ENCODE measurements around the gene ANKRD31.
"Not testable (repeated sequence)": the region's sequence is repeated elsewhere in the genome, so short reads cannot be mapped to it uniquely, and the experiment has no call there.

Gene ANKRD31

DNA sequence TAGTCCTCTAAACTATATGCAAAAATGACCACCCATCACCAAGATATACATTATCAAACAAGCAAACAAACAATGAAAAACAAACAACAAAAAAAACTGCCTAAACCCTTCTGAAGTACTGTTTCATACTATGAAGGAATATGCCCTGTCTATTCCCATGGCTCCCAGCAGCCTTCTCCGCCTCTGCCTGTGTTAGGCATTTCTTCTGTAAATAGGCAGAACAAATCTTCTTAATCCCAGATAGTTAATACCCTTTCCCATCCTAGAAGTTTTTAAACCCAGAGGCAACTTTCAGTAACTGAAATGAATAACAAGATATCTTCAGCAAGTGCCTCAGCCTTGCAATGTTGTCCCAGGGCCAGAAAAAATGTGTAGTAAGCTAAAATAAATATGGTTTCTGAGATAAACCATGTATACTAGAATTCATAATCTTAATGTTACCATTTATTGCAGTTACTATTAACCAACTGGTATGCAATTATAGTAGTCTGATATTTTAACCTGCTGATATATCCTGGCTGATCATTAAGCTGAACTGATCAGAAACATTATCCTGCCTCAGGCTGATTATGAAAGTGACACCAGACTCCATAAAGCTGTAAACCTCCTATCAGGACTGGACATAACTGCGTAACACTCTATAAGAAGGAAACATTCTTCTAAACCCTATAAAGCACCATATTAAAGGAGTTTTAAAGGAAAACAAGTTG lies 68.5 kb downstream of the ANKRD31 start:
- H3K9me3 ChIP-seq (ENCODE audit: control insufficient read depth in 5 of 5, low read length in 5 of 5): no peaks in the 10 kb centered on the region
- H3K27ac ChIP-seq (ENCODE audit: low read depth, low read length): no peak overlapping the region
- peaks cover 0 to 2% (median 0%) of the 10 kb centered on the region in 5 donors for H3K36me3 ChIP-seq (ENCODE audit: control insufficient read depth in 5 of 5, insufficient read depth in 5 of 5, low read length in 5 of 5)
- H3K9ac ChIP-seq (ENCODE audit: low read length in 5 of 5): no peak overlapping the region
- no peaks in the 10 kb centered on the region for H3K4me1 ChIP-seq (ENCODE audit: control insufficient read depth in 5 of 5, insufficient read depth in 5 of 5, low read length in 5 of 5)
- no peak overlapping the region for H3K4me3 ChIP-seq (ENCODE audit: low read depth in 1 of 5, low read length in 5 of 5)
- no peaks in the 10 kb centered on the region for H3K27me3 ChIP-seq (ENCODE audit: control insufficient read depth in 5 of 5, insufficient read depth in 4 of 5, low read length in 5 of 5)

DNA sequence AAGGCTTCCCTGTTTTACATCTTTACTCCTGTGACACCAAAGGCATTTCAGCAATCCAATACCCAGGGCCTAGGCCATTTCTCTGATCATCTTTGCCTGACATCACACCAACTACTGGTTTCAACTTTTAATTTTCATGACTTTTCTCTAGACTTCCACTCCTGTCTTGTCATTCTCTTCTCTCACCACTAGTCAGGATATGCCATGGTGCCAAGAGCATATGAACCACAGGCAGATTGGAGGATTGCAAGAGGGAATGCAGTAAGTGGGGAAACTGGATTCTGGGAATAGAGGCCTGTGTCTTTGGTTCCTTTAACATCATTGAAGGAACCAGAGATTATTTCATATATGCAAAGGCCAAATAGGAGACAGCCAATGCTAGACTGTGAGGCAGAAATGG lies 69.3 kb downstream of the ANKRD31 start:
- no peak overlapping the region for H3K9ac ChIP-seq (ENCODE audit: low read length in 5 of 5)
- H3K27ac ChIP-seq (ENCODE audit: low read depth, low read length): no peak overlapping the region

GRCh38 chr5:75161508-75161907 lies 75.2 kb downstream of the ANKRD31 start:
- H3K4me3 ChIP-seq (ENCODE audit: low read depth in 1 of 5, low read length in 5 of 5); H3K36me3 ChIP-seq (ENCODE audit: control insufficient read depth in 5 of 5, insufficient read depth in 5 of 5, low read length in 5 of 5); H3K4me1 ChIP-seq (ENCODE audit: control insufficient read depth in 5 of 5, insufficient read depth in 5 of 5, low read length in 5 of 5); H3K27ac ChIP-seq (ENCODE audit: low read depth, low read length); H3K27me3 ChIP-seq (ENCODE audit: control insufficient read depth in 5 of 5, insufficient read depth in 4 of 5, low read length in 5 of 5); H3K9ac ChIP-seq (ENCODE audit: low read length in 5 of 5): not testable (repeated sequence)
- peaks cover 0 to 17% (median 3%) of the 10 kb centered on the region in 5 donors for H3K9me3 ChIP-seq (ENCODE audit: control insufficient read depth in 5 of 5, low read length in 5 of 5)

More for the DNA sequence above, 69.3 kb downstream of the ANKRD31 start:
- peaks cover 0 to 2% (median 0%) of the 10 kb centered on the region in 5 donors for H3K36me3 ChIP-seq (ENCODE audit: control insufficient read depth in 5 of 5, insufficient read depth in 5 of 5, low read length in 5 of 5)
- no peaks in the 10 kb centered on the region for H3K4me1 ChIP-seq (ENCODE audit: control insufficient read depth in 5 of 5, insufficient read depth in 5 of 5, low read length in 5 of 5)
- no peak overlapping the region for H3K4me3 ChIP-seq (ENCODE audit: low read depth in 1 of 5, low read length in 5 of 5)
- H3K9me3 ChIP-seq (ENCODE audit: control insufficient read depth in 5 of 5, low read length in 5 of 5): no peaks in the 10 kb centered on the region
- H3K27me3 ChIP-seq (ENCODE audit: control insufficient read depth in 5 of 5, insufficient read depth in 4 of 5, low read length in 5 of 5): no peaks in the 10 kb centered on the region

DNA sequence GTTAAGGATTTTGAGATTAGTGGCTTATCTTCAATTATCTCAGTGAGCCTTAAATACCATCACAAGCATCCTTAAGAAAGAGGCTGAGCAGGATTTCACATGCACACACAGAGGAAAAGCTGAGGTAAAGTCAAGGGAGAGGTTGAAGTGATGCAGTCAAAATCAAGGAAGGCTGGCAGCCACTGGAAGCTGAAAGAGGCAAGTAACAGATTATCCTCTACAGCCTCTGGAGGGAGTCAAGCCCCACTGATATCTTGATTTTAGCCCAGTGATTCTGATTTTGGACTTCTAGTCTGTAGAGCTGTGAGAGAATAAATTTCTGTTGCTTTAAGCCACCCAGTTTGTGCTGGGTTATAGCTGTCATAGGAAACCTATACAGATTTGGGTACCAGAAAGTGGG lies 80.1 kb downstream of the ANKRD31 start:
- Histone ChIP-seq H3K4me1 (ENCODE audit: control insufficient read depth in 5 of 5, insufficient read depth in 5 of 5, low read length in 5 of 5) (no peaks in the 10 kb centered on the region), H3K27ac (ENCODE audit: low read depth, low read length) (no peak overlapping the region), H3K27me3 (ENCODE audit: control insufficient read depth in 5 of 5, insufficient read depth in 4 of 5, low read length in 5 of 5) (no peaks in the 10 kb centered on the region), H3K4me3 (ENCODE audit: low read depth in 1 of 5, low read length in 5 of 5) (no peak overlapping the region), H3K9ac (ENCODE audit: low read length in 5 of 5) (no peak overlapping the region), H3K36me3 (ENCODE audit: control insufficient read depth in 5 of 5, insufficient read depth in 5 of 5, low read length in 5 of 5) (no peaks in the 10 kb centered on the region), H3K9me3 (ENCODE audit: control insufficient read depth in 5 of 5, low read length in 5 of 5) (peaks cover 0 to 14% (median 4%) of the 10 kb centered on the region in 5 donors)

- Histone ChIP-seq H3K36me3 (ENCODE audit: control insufficient read depth in 5 of 5, insufficient read depth in 5 of 5, low read length in 5 of 5) (no peaks in the 10 kb centered on the region), H3K27me3 (ENCODE audit: control insufficient read depth in 5 of 5, insufficient read depth in 4 of 5, low read length in 5 of 5) (no peaks in the 10 kb centered on the region), H3K9me3 (ENCODE audit: control insufficient read depth in 5 of 5, low read length in 5 of 5) (peaks cover 0 to 4% (median 0%) of the 10 kb centered on the region in 5 donors), H3K4me1 (ENCODE audit: control insufficient read depth in 5 of 5, insufficient read depth in 5 of 5, low read length in 5 of 5) (no peaks in the 10 kb centered on the region), H3K9ac (ENCODE audit: low read length in 5 of 5) (no peak overlapping the region), H3K27ac (ENCODE audit: low read depth, low read length) (no peak overlapping the region), H3K4me3 (ENCODE audit: low read depth in 1 of 5, low read length in 5 of 5) (no peak overlapping the region)
Measured at GRCh38 chr5:75152860-75153259, 83.8 kb downstream of the ANKRD31 start.

- no peaks in the 10 kb centered on the region for H3K36me3 ChIP-seq (ENCODE audit: control insufficient read depth in 5 of 5, insufficient read depth in 5 of 5, low read length in 5 of 5)
- no peaks in the 10 kb centered on the region for H3K4me1 ChIP-seq (ENCODE audit: control insufficient read depth in 5 of 5, insufficient read depth in 5 of 5, low read length in 5 of 5)
- H3K9me3 ChIP-seq (ENCODE audit: control insufficient read depth in 5 of 5, low read length in 5 of 5): no peaks in the 10 kb centered on the region
- H3K4me3 ChIP-seq (ENCODE audit: low read depth in 1 of 5, low read length in 5 of 5): no peak overlapping the region
- H3K27me3 ChIP-seq (ENCODE audit: control insufficient read depth in 5 of 5, insufficient read depth in 4 of 5, low read length in 5 of 5): no peaks in the 10 kb centered on the region
- H3K27ac ChIP-seq (ENCODE audit: low read depth, low read length): no peak overlapping the region
- no peak overlapping the region for H3K9ac ChIP-seq (ENCODE audit: low read length in 5 of 5)
Measured at GRCh38 chr5:75148051-75148450, 88.6 kb downstream of the ANKRD31 start.

DNA sequence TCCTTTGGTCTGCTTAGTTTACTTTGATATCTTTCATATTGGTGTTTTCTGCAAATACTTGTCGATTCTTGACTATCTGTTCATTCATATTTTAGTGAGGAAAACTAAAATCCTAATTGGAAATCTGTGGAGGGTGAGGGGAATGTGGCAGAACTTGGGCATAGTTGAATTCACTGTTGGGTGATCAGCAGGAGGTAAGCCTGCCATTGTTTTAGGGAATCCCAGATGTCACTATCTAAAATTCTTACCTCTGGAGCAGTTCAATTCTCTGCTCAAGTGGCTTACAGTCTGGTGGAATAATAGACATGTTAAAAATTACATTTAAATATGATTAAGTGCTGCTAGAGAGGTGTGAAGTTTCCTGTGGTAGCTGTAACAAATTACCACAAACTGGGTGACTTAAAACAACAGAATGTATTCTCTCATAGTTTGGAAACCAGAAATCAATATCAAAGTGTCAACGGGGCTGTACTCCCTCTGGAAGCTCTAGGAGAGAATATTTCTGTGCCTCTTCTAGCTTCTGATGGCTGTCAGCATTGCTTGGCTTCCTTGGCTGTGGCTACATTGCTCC lies 94.0 kb downstream of the ANKRD31 start:
- no peaks in the 10 kb centered on the region for H3K36me3 ChIP-seq (ENCODE audit: control insufficient read depth in 5 of 5, insufficient read depth in 5 of 5, low read length in 5 of 5)
- H3K27me3 ChIP-seq (ENCODE audit: control insufficient read depth in 5 of 5, insufficient read depth in 4 of 5, low read length in 5 of 5): no peaks in the 10 kb centered on the region
- H3K27ac ChIP-seq (ENCODE audit: low read depth, low read length): no peak overlapping the region
- H3K9ac ChIP-seq (ENCODE audit: low read length in 5 of 5): no peak overlapping the region
- no peaks in the 10 kb centered on the region for H3K4me1 ChIP-seq (ENCODE audit: control insufficient read depth in 5 of 5, insufficient read depth in 5 of 5, low read length in 5 of 5)
- H3K4me3 ChIP-seq (ENCODE audit: low read depth in 1 of 5, low read length in 5 of 5): no peak overlapping the region
- no peaks in the 10 kb centered on the region for H3K9me3 ChIP-seq (ENCODE audit: control insufficient read depth in 5 of 5, low read length in 5 of 5)

DNA sequence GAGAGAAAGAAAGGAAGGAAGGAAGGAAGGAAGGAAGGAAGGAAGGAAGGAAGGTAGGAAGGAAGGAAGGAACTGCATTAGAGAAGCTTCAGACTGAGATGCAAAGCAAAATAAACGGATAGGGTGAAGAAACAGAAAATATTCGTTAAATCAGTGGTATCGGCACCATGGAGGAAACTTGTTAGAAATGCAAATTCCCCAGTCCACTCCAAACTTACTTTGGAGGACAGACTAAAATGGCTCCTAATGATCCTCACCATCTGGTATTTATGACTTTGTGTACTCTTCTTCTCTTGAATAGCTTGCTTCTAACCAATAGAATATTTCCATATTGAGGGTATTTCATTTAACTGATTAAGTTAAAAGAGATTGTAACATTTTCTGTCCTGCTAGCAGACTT lies 96.4 kb downstream of the ANKRD31 start:
- no peaks in the 10 kb centered on the region for H3K4me1 ChIP-seq (ENCODE audit: control insufficient read depth in 5 of 5, insufficient read depth in 5 of 5, low read length in 5 of 5)
- H3K36me3 ChIP-seq (ENCODE audit: control insufficient read depth in 5 of 5, insufficient read depth in 5 of 5, low read length in 5 of 5): no peaks in the 10 kb centered on the region
- H3K27ac ChIP-seq (ENCODE audit: low read depth, low read length): no peak overlapping the region
- no peaks in the 10 kb centered on the region for H3K27me3 ChIP-seq (ENCODE audit: control insufficient read depth in 5 of 5, insufficient read depth in 4 of 5, low read length in 5 of 5)
- no peak overlapping the region for H3K4me3 ChIP-seq (ENCODE audit: low read depth in 1 of 5, low read length in 5 of 5)
- H3K9ac ChIP-seq (ENCODE audit: low read length in 5 of 5): no peak overlapping the region
- no peaks in the 10 kb centered on the region for H3K9me3 ChIP-seq (ENCODE audit: control insufficient read depth in 5 of 5, low read length in 5 of 5)

DNA sequence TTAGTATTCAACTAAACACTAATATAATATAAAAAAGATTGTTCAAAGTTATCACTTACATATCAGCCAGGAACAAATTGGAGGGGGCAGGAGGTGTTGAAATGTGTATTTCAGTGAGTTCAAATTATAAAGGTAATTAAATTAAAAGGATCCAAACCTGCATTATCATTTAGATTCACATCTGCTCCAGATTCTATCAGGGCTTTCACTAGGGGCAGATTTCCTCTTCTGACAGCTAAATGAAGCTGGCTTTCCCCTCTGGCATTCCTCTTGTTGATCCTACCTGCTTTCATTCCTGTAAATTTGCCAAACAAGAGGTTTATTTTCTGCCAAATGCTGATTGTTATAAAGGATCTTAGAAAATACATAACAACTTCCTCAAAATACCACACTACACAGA lies 98.0 kb downstream of the ANKRD31 start:
- Histone ChIP-seq H3K9me3 (ENCODE audit: control insufficient read depth in 5 of 5, low read length in 5 of 5) (no peaks in the 10 kb centered on the region), H3K4me1 (ENCODE audit: control insufficient read depth in 5 of 5, insufficient read depth in 5 of 5, low read length in 5 of 5) (no peaks in the 10 kb centered on the region), H3K9ac (ENCODE audit: low read length in 5 of 5) (no peak overlapping the region), H3K27me3 (ENCODE audit: control insufficient read depth in 5 of 5, insufficient read depth in 4 of 5, low read length in 5 of 5) (no peaks in the 10 kb centered on the region), H3K27ac (ENCODE audit: low read depth, low read length) (no peak overlapping the region), H3K36me3 (ENCODE audit: control insufficient read depth in 5 of 5, insufficient read depth in 5 of 5, low read length in 5 of 5) (no peaks in the 10 kb centered on the region), H3K4me3 (ENCODE audit: low read depth in 1 of 5, low read length in 5 of 5) (no peak overlapping the region)

DNA sequence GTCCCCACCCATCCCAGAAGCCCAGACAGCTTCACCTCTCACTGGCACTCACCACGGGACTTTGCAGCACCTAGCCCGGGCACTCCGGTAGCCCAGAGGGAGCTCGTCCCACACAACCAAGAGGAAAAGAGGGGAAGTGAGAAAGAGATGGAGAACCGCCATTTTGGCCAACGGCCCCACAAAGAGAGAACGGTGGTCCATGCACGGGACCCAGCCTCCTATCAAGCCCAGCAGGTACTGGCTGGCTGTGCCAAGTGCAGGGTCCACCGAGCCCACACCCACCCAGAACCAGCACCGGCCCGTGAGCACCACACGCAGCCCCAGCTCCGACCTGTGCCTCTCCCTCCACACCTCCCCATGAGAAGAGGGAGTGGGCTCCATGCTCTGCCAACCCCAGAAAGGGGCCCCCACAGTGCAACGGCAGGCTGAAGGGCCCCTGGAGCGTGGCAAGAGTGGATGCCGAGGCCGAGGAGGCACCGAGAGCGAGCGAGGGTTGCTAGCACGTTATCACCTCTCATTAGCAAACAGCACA lies 105.8 kb downstream of the ANKRD31 start:
- Histone ChIP-seq H3K27me3 (ENCODE audit: control insufficient read depth in 5 of 5, insufficient read depth in 4 of 5, low read length in 5 of 5) (no peaks in the 10 kb centered on the region), H3K4me3 (ENCODE audit: low read depth in 1 of 5, low read length in 5 of 5) (peak overlapping the region in 1 of 5 donors; percentile 28), H3K4me1 (ENCODE audit: control insufficient read depth in 5 of 5, insufficient read depth in 5 of 5, low read length in 5 of 5) (no peaks in the 10 kb centered on the region), H3K36me3 (ENCODE audit: control insufficient read depth in 5 of 5, insufficient read depth in 5 of 5, low read length in 5 of 5) (no peaks in the 10 kb centered on the region), H3K9ac (ENCODE audit: low read length in 5 of 5) (no peak overlapping the region), H3K9me3 (ENCODE audit: control insufficient read depth in 5 of 5, low read length in 5 of 5) (peaks cover 0 to 9% (median 0%) of the 10 kb centered on the region in 5 donors), H3K27ac (ENCODE audit: low read depth, low read length) (no peak overlapping the region)

Measured in subcutaneous abdominal adipose tissue (tissue), 5 donors.